ENCODE results near the gene MRTFB. TPM values are rescaled to one million over a fixed set of nuclear protein-coding genes. Genes with fewer than 3 reads are reported as not detected.

The MRTFB gene
- total RNA-seq, 3 donors from 2014 or later (not counting 1 experiment from before 2014, with no cell fraction given) = 12.8 to 22.8 (median 19.6) TPM

GRCh38 chr16:14125000-14125681 lies 54.0 kb downstream of the MRTFB start:
- Mint-ChIP-seq H3K36me3 (no peaks in the 10 kb centered on the region), H3K4me1 (peaks cover 0 to 15% of the 10 kb centered on the region in 2 donors), H3K27me3 (ENCODE audit: low read depth in 2 of 2) (no peaks in the 10 kb centered on the region), H3K27ac (no peak overlapping the region), H3K4me3 (no peak overlapping the region), H3K9me3 (no peaks in the 10 kb centered on the region)
- Histone ChIP-seq H3K36me3 (ENCODE audit: control insufficient read depth, insufficient read depth, low read length) (no peaks in the 10 kb centered on the region), H3K4me1 (ENCODE audit: control insufficient read depth, insufficient read depth, low read length) (no peaks in the 10 kb centered on the region), H3K27ac (ENCODE audit: low read length) (no peak overlapping the region), H3K4me3 (ENCODE audit: low read length) (no peak overlapping the region), H3K27me3 (ENCODE audit: control insufficient read depth, insufficient read depth, low read length) (no peaks in the 10 kb centered on the region), H3K9me3 (ENCODE audit: control insufficient read depth, insufficient read depth, low read length) (no peaks in the 10 kb centered on the region)
- ATAC-seq (no peak), DNase-seq (no peak)
- no peak for TF ChIP-seq CTCF (IDR thresholded peaks at IDR 0.05)
- intact Hi-C loops (cut with micrococcal nuclease) = no loop called here
- WGBS (ENCODE audit: insufficient coverage) = 91% methylated on average over 4 of the region's 5 CpGs

GRCh38 chr16:14125708-14126107 lies 54.6 kb downstream of the MRTFB start:
- H3K27ac ChIP-seq (ENCODE audit: low read length) = no peak overlapping the region
- DNase-seq (no peak), ATAC-seq (no peak)
- intact Hi-C loops (cut with micrococcal nuclease) = no loop called here
- no peaks in the 10 kb centered on the region for H3K9me3 ChIP-seq (ENCODE audit: control insufficient read depth, insufficient read depth, low read length)
- Mint-ChIP-seq H3K4me3 (no peak overlapping the region), H3K9me3 (no peaks in the 10 kb centered on the region), H3K27me3 (ENCODE audit: low read depth in 2 of 2) (no peaks in the 10 kb centered on the region), H3K4me1 (peaks cover 0 to 11% of the 10 kb centered on the region in 2 donors), H3K27ac (no peak overlapping the region), H3K36me3 (no peaks in the 10 kb centered on the region)
- no peaks in the 10 kb centered on the region for H3K27me3 ChIP-seq (ENCODE audit: control insufficient read depth, insufficient read depth, low read length)
- H3K36me3 ChIP-seq (ENCODE audit: control insufficient read depth, insufficient read depth, low read length) = no peaks in the 10 kb centered on the region
- 94% methylated on average over 2 of the region's 3 CpGs for WGBS (ENCODE audit: insufficient coverage)
- H3K4me3 ChIP-seq (ENCODE audit: low read length) = no peak overlapping the region
- TF ChIP-seq CTCF (IDR thresholded peaks at IDR 0.05) = no peak
- H3K4me1 ChIP-seq (ENCODE audit: control insufficient read depth, insufficient read depth, low read length) = no peaks in the 10 kb centered on the region

- H3K27ac Mint-ChIP-seq = no peak overlapping the region
- intact Hi-C loops (cut with micrococcal nuclease) = no loop called here
- 84% methylated on average over 5 of the region's 5 CpGs for WGBS (ENCODE audit: insufficient coverage)
These were observed 57.0 kb downstream of the MRTFB start for GRCh38 chr16:14128097-14128496.

More at GRCh38 chr16:14128097-14128496, 57.0 kb downstream of the MRTFB start:
- Mint-ChIP-seq H3K36me3 (no peaks in the 10 kb centered on the region), H3K9me3 (no peaks in the 10 kb centered on the region), H3K4me1 (peaks cover 0 to 5% of the 10 kb centered on the region in 2 donors), H3K4me3 (no peak overlapping the region), H3K27me3 (ENCODE audit: low read depth in 2 of 2) (no peaks in the 10 kb centered on the region)
- no peaks in the 10 kb centered on the region for H3K27me3 ChIP-seq (ENCODE audit: control insufficient read depth, insufficient read depth, low read length)
- no peak overlapping the region for H3K27ac ChIP-seq (ENCODE audit: low read length)
- H3K36me3 ChIP-seq (ENCODE audit: control insufficient read depth, insufficient read depth, low read length) = no peaks in the 10 kb centered on the region
- ATAC-seq (no peak), DNase-seq (no peak)
- no peak overlapping the region for H3K4me3 ChIP-seq (ENCODE audit: low read length)
- H3K4me1 ChIP-seq (ENCODE audit: control insufficient read depth, insufficient read depth, low read length) = no peaks in the 10 kb centered on the region
- H3K9me3 ChIP-seq (ENCODE audit: control insufficient read depth, insufficient read depth, low read length) = no peaks in the 10 kb centered on the region
- TF ChIP-seq CTCF (IDR thresholded peaks at IDR 0.05) = no peak

Measured in natural killer cell (primary cell).